Liver (tissue), 9 donors: ENCODE results near the gene HSPG2. TPM values are rescaled to one million over a fixed set of nuclear protein-coding genes. Genes with fewer than 3 reads are reported as not detected.

Experiments used
- DNase-seq: peaks from one replicate; pipeline ENCODE4 v3.0.0-alpha.2; 2017; ENCODE audit warnings: low spot score
- H3K27ac ChIP-seq, 2 donors: one replicate each; pipeline ENCODE4 v1.7.0; 2013; ENCODE audit warnings: inconsistent platforms in 2 of 2, low read length in 2 of 2, control low read depth in 1 of 2, low read depth in 1 of 2, mild to moderate bottlenecking in 1 of 2
- H3K27me3 ChIP-seq, 4 donors: one replicate each; pipeline versions ENCODE4 v1.6.1 to v1.7.0; 2013; ENCODE audit warnings: low read length in 3 of 4, inconsistent platforms in 1 of 4, mild to moderate bottlenecking in 1 of 4, moderate library complexity in 1 of 4; ENCODE audit not compliant: control insufficient read depth in 4 of 4, insufficient read depth in 4 of 4
- H3K36me3 ChIP-seq, 4 donors: one replicate each; pipeline versions ENCODE4 v1.6.1 to v1.7.0; 2013; ENCODE audit warnings: low read length in 3 of 4, mild to moderate bottlenecking in 3 of 4, low read depth in 1 of 4, moderate library complexity in 1 of 4; ENCODE audit not compliant: control insufficient read depth in 4 of 4, insufficient read depth in 3 of 4
- H3K4me1 ChIP-seq, 4 donors: one replicate each; pipeline versions ENCODE4 v1.6.1 to v1.7.0; 2013; ENCODE audit warnings: low read length in 3 of 4, mild to moderate bottlenecking in 3 of 4, moderate library complexity in 1 of 4; ENCODE audit not compliant: control insufficient read depth in 4 of 4, insufficient read depth in 4 of 4
- H3K4me3 ChIP-seq, 3 donors: one replicate each; pipeline versions ENCODE4 v1.6.1 to v1.7.0; 2013; ENCODE audit warnings: low read length in 3 of 3, control low read depth in 1 of 3, low read depth in 1 of 3, mild to moderate bottlenecking in 1 of 3
- H3K9ac ChIP-seq, 2 donors: one replicate each; pipeline ENCODE4 v1.7.0; 2013; ENCODE audit warnings: low read length in 2 of 2, mild to moderate bottlenecking in 2 of 2, moderate library complexity in 2 of 2, control low read depth in 1 of 2, low read depth in 1 of 2
- H3K9me3 ChIP-seq, 4 donors: one replicate each; pipeline versions ENCODE4 v1.6.1 to v1.7.0; 2013; ENCODE audit warnings: low read length in 3 of 4; ENCODE audit not compliant: control insufficient read depth in 4 of 4
- CTCF ChIP-seq: fragments of 150-350 bp; IDR thresholded peaks from 2 replicates; pipeline ENCODE4 v1.5.1; 2017; ENCODE audit warnings: improper control_type of control experiment, low read depth, low read length; ENCODE audit not compliant: missing input control
- EGR1 ChIP-seq, 2 donors: IDR thresholded peaks; 2 replicates each; pipeline ENCODE4 v1.6.1; 2016 to 2018; ENCODE audit warnings: antibody characterized with exemption in 2 of 2, low read depth in 2 of 2
- FOXA1 ChIP-seq: IDR thresholded peaks from 2 replicates; pipeline ENCODE4 v1.6.1; 2016; ENCODE audit warnings: antibody characterized with exemption
- FOXA2 ChIP-seq: IDR thresholded peaks from 2 replicates; pipeline ENCODE4 v1.6.1; 2016; ENCODE audit warnings: antibody characterized with exemption
- HNF4A ChIP-seq, 2 donors: conservative IDR thresholded peaks; 2 replicates each; pipeline ENCODE4 v1.6.1; 2016; ENCODE audit warnings: antibody characterized with exemption in 2 of 2, mild to moderate bottlenecking in 2 of 2
- HNF4G ChIP-seq: IDR thresholded peaks from 2 replicates; pipeline ENCODE4 v1.6.1; 2016; ENCODE audit warnings: antibody characterized with exemption
- JUND ChIP-seq, 2 donors: IDR thresholded peaks; 2 replicates each; pipeline ENCODE4 v1.6.1; 2016; ENCODE audit warnings: antibody characterized with exemption in 2 of 2
- NR2F2 ChIP-seq: IDR thresholded peaks from 2 replicates; pipeline ENCODE4 v1.6.1; 2016; ENCODE audit warnings: antibody characterized with exemption
- RAD21 ChIP-seq, 2 donors: IDR thresholded peaks; 2 replicates each; pipeline ENCODE4 v1.6.1; 2016; ENCODE audit warnings: antibody characterized with exemption in 2 of 2, mild to moderate bottlenecking in 2 of 2
- RXRA ChIP-seq, 2 donors: IDR thresholded peaks; 2 replicates each; pipeline ENCODE4 v1.6.1; 2017 to 2018; ENCODE audit warnings: antibody characterized with exemption in 2 of 2, mild to moderate bottlenecking in 1 of 2
- SP1 ChIP-seq: IDR thresholded peaks from 2 replicates; pipeline ENCODE4 v1.6.1; 2018; ENCODE audit warnings: antibody characterized with exemption, mild to moderate bottlenecking
- TAF1 ChIP-seq: conservative IDR thresholded peaks from 2 replicates; pipeline ENCODE4 v1.6.1; 2016; ENCODE audit warnings: antibody characterized with exemption, mild to moderate bottlenecking
- YY1 ChIP-seq: IDR thresholded peaks from 2 replicates; pipeline ENCODE4 v1.6.1; 2016; ENCODE audit warnings: antibody characterized with exemption, mild to moderate bottlenecking
- WGBS: extraction: QIAGEN DNeasy Blood & Tissue Kit; methylation state at CpG from one replicate; pipeline ENCODE4 v1.1.7; 2013; 5-methylcytosine and 5-hydroxymethylcytosine counted together
- polyA plus RNA-seq, 2 donors: library from polyadenylated mRNA; stranded (reverse) in 1 of 2; unstranded in 1 of 2; fragments of 200-250 nt in 1 of 2; fragments of >200 nt in 1 of 2; fragmentation: Nextera tagmentation in 1 of 2; extraction: Ambion mirVana in 1 of 2; gene quantifications; one replicate each; pipeline versions ENCODE4 v1.2.1 to v1.2.3, GENCODE V29; 2013 to 2015
- total RNA-seq, 2 donors: library from RNA; depleted of rRNA; stranded (reverse); fragments of >200 nt; gene quantifications; one replicate each; pipeline ENCODE4 v1.2.3, GENCODE V29; 2014
- TF ChIP-seq, protein P1 (sequence below): IDR thresholded peaks from 2 replicates; pipeline ENCODE4 v1.6.1; 2016; ENCODE audit warnings: antibody characterized with exemption, mild to moderate bottlenecking
- TF ChIP-seq, protein P2 (sequence below): IDR thresholded peaks from 2 replicates; pipeline ENCODE4 v1.6.1; 2016; ENCODE audit warnings: antibody characterized with exemption
- TF ChIP-seq, protein P3 (sequence below): IDR thresholded peaks from 2 replicates; pipeline ENCODE4 v1.6.1; 2016; ENCODE audit warnings: antibody characterized with exemption
- donor health status: healthy.
- donor health status: healthy.
- donor health status: healthy.
- donor health status: healthy.
- donor health status: healthy.

HSPG2 gene
- total and polyA plus RNA-seq, 4 donors = 5.6 to 43.9 (median 23.9) TPM

DNA sequence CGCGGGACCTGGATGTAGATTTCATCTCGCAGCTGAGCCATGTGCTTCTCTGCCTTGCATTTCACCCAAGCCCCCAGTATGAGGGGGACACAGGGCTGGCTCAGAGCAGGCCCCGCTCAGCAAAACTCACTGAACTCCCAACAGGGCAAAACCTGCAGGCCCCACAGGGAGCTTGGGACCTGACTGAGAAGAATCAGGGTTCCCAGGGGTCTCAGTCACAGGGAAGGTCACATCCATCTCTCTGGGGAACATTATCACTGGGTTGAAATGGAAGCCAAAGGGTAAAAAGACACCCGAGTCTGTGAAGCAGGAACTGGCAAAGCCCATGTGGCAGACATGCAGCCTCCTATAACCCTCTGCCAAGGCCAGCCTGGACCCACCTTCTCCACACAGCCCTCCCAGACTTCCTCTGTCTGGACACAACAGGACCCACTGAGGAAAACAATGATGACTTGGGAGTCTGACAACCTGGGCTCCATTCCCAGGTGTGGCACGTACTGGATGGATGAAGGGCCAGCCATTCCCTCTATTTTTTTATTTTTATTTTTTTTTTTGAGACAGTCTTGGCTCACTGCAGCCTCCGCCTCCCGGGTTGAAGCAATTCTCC lies 11.7 kb downstream of the HSPG2 start:
- WGBS = 84% methylated on average over 8 of the region's 8 CpGs

DNA sequence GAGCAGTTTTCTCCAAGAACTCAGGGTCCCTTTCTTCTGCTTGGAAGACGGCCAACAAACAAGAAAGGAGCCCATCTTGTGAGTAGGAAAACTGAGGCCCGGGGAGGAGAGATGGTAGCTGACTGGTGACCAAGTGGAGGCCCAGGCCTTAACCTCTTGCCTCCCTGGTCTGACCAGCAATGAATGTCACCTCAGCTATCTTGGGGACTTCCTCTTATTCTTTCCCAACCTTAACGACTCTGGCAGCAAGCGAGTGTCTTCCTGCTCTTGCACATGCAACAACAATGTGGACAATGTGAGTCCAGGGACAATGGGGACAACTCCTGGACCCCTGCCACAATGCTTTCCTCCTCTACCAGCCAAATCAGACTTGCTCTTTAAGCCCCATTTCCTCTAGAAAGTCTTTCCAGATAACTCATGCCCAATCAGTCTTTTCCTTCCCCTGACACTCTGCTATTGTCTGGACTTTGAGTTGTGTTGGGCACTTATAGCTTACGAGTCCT lies 12.6 kb downstream of the HSPG2 start:
- 63% methylated on average over 5 of the region's 5 CpGs for WGBS
- TF ChIP-seq RXRA (IDR thresholded peaks at IDR 0.05) = peak in 1 of 2 donors; percentile 10
- no peak for TF ChIP-seq HNF4G
- no peak for TF ChIP-seq CTCF
- no peak for TF ChIP-seq SP1
- no peak for TF ChIP-seq HNF4A (conservative IDR thresholded peaks at IDR 0.05)
- TF ChIP-seq, protein P1, sequence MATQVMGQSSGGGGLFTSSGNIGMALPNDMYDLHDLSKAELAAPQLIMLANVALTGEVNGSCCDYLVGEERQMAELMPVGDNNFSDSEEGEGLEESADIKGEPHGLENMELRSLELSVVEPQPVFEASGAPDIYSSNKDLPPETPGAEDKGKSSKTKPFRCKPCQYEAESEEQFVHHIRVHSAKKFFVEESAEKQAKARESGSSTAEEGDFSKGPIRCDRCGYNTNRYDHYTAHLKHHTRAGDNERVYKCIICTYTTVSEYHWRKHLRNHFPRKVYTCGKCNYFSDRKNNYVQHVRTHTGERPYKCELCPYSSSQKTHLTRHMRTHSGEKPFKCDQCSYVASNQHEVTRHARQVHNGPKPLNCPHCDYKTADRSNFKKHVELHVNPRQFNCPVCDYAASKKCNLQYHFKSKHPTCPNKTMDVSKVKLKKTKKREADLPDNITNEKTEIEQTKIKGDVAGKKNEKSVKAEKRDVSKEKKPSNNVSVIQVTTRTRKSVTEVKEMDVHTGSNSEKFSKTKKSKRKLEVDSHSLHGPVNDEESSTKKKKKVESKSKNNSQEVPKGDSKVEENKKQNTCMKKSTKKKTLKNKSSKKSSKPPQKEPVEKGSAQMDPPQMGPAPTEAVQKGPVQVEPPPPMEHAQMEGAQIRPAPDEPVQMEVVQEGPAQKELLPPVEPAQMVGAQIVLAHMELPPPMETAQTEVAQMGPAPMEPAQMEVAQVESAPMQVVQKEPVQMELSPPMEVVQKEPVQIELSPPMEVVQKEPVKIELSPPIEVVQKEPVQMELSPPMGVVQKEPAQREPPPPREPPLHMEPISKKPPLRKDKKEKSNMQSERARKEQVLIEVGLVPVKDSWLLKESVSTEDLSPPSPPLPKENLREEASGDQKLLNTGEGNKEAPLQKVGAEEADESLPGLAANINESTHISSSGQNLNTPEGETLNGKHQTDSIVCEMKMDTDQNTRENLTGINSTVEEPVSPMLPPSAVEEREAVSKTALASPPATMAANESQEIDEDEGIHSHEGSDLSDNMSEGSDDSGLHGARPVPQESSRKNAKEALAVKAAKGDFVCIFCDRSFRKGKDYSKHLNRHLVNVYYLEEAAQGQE = peak; percentile 13
- TF ChIP-seq FOXA2 = no peak
- TF ChIP-seq RAD21 (IDR thresholded peaks at IDR 0.05) = peak in 1 of 2 donors; percentile 14
- peak; percentile 90 for TF ChIP-seq NR2F2
- no peak for TF ChIP-seq TAF1
- DNase-seq = no peak
- H3K9ac ChIP-seq = no peak overlapping the region
- H3K4me3 ChIP-seq = no peak overlapping the region
- H3K27me3 ChIP-seq = no peaks in the 10 kb centered on the region
- H3K36me3 ChIP-seq = no peaks in the 10 kb centered on the region
- no peaks in the 10 kb centered on the region for H3K4me1 ChIP-seq
- no peaks in the 10 kb centered on the region for H3K9me3 ChIP-seq
- H3K27ac ChIP-seq = no peak overlapping the region

More for the DNA sequence above, 11.7 kb downstream of the HSPG2 start:
- H3K27me3 ChIP-seq = no peaks in the 10 kb centered on the region
- DNase-seq = no peak
- H3K27ac ChIP-seq = no peak overlapping the region
- no peak overlapping the region for H3K9ac ChIP-seq
- H3K4me3 ChIP-seq = no peak overlapping the region
- H3K36me3 ChIP-seq = no peaks in the 10 kb centered on the region
- no peaks in the 10 kb centered on the region for H3K4me1 ChIP-seq
- no peaks in the 10 kb centered on the region for H3K9me3 ChIP-seq
- TF ChIP-seq YY1 (no peak), FOXA1 (no peak), RXRA (IDR thresholded peaks at IDR 0.05) (no peak), TAF1 (no peak), SP1 (no peak), JUND (IDR thresholded peaks at IDR 0.05) (no peak), CTCF (no peak), FOXA2 (no peak), HNF4A (conservative IDR thresholded peaks at IDR 0.05) (no peak), RAD21 (IDR thresholded peaks at IDR 0.05) (no peak), HNF4G (no peak), EGR1 (IDR thresholded peaks at IDR 0.05; ENCODE audit: low read depth in 2 of 2) (no peak)
- TF ChIP-seq, protein P2, sequence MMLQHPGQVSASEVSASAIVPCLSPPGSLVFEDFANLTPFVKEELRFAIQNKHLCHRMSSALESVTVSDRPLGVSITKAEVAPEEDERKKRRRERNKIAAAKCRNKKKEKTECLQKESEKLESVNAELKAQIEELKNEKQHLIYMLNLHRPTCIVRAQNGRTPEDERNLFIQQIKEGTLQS = no peak
- TF ChIP-seq, protein P3, sequence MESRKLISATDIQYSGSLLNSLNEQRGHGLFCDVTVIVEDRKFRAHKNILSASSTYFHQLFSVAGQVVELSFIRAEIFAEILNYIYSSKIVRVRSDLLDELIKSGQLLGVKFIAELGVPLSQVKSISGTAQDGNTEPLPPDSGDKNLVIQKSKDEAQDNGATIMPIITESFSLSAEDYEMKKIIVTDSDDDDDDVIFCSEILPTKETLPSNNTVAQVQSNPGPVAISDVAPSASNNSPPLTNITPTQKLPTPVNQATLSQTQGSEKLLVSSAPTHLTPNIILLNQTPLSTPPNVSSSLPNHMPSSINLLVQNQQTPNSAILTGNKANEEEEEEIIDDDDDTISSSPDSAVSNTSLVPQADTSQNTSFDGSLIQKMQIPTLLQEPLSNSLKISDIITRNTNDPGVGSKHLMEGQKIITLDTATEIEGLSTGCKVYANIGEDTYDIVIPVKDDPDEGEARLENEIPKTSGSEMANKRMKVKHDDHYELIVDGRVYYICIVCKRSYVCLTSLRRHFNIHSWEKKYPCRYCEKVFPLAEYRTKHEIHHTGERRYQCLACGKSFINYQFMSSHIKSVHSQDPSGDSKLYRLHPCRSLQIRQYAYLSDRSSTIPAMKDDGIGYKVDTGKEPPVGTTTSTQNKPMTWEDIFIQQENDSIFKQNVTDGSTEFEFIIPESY = no peak
